ENCODE data around the gene PHYHD1. TPM values are rescaled to one million over a fixed set of nuclear protein-coding genes. Genes with fewer than 3 reads are reported as not detected.

Gene PHYHD1
- total and polyA plus RNA-seq, 2 of the 13 experiments (the other 11 are each of a cell fraction or from before 2014, with no cell fraction given), result 10.6 to 25.3 TPM

DNA sequence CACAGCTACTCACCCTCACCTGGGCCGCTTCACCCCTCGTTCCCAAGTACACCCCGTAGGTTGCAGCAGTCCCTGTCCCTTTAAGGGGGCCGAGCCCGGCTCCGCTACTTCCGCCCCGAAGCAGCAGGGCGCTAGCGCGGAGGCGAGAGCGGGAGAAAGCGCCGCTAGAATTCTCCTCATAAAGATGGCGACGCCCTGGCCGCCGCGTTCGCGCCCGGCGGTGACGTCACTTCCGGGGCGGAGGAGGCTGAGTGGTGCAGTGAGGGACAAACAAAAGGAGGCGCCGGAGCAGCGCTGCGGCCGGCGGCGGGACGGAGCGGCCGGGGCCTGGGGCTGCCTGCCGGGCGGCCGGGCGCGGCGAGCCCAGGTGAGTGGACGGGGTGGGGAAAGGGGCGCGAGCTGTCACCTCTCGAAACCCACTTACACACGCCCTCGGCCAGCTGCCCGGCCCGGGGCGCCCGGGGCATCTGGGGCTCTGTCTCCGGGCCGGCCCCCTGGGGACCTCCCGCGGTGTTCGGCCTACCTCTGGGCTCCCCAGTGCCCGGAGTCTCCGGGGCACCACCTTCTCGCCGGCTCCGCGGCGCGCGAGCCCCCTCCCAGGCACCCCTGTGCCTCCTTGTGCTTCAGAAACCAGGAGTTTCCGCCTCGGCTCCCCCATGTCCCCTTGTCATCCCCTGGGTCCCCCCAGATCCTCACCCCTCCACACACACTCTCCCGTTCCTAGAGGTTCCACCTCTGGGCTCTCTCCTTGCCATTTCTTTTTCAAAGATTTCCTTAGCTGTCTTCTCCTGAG lies 38.7 kb upstream of the PHYHD1 start, which contains the start of the genes KYAT1 and LRRC8A (continued):
- TF ChIP-seq, protein P1, sequence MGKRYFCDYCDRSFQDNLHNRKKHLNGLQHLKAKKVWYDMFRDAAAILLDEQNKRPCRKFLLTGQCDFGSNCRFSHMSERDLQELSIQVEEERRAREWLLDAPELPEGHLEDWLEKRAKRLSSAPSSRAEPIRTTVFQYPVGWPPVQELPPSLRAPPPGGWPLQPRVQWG (CRISPR knock-in tag; IDR thresholded peaks at IDR 0.05; ENCODE audit: borderline replicate concordance, low read depth), result no peak
- no peak for TF ChIP-seq ZNF562 (CRISPR knock-in tag; IDR thresholded peaks at IDR 0.05; ENCODE audit: borderline replicate concordance)
- TF ChIP-seq NR2F1 (CRISPR knock-in tag; IDR thresholded peaks at IDR 0.05), result no peak
- TF ChIP-seq, protein P2, sequence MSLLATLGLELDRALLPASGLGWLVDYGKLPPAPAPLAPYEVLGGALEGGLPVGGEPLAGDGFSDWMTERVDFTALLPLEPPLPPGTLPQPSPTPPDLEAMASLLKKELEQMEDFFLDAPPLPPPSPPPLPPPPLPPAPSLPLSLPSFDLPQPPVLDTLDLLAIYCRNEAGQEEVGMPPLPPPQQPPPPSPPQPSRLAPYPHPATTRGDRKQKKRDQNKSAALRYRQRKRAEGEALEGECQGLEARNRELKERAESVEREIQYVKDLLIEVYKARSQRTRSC (CRISPR knock-in tag; IDR thresholded peaks at IDR 0.05; ENCODE audit: low read depth), result no peak
- TF ChIP-seq KLF6 (CRISPR knock-in tag; IDR thresholded peaks at IDR 0.05), result peak; percentile 79
- TF ChIP-seq HIVEP1 (CRISPR knock-in tag; IDR thresholded peaks at IDR 0.05), result 0 out of 2 replicates have a peak, but pooled peaks have one; percentile 13
- TF ChIP-seq, protein P3, sequence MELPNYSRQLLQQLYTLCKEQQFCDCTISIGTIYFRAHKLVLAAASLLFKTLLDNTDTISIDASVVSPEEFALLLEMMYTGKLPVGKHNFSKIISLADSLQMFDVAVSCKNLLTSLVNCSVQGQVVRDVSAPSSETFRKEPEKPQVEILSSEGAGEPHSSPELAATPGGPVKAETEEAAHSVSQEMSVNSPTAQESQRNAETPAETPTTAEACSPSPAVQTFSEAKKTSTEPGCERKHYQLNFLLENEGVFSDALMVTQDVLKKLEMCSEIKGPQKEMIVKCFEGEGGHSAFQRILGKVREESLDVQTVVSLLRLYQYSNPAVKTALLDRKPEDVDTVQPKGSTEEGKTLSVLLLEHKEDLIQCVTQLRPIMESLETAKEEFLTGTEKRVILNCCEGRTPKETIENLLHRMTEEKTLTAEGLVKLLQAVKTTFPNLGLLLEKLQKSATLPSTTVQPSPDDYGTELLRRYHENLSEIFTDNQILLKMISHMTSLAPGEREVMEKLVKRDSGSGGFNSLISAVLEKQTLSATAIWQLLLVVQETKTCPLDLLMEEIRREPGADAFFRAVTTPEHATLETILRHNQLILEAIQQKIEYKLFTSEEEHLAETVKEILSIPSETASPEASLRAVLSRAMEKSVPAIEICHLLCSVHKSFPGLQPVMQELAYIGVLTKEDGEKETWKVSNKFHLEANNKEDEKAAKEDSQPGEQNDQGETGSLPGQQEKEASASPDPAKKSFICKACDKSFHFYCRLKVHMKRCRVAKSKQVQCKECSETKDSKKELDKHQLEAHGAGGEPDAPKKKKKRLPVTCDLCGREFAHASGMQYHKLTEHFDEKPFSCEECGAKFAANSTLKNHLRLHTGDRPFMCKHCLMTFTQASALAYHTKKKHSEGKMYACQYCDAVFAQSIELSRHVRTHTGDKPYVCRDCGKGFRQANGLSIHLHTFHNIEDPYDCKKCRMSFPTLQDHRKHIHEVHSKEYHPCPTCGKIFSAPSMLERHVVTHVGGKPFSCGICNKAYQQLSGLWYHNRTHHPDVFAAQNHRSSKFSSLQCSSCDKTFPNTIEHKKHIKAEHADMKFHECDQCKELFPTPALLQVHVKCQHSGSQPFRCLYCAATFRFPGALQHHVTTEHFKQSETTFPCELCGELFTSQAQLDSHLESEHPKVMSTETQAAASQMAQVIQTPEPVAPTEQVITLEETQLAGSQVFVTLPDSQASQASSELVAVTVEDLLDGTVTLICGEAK (IDR thresholded peaks at IDR 0.05), result peak; percentile 37
- TF ChIP-seq, protein P3 (CRISPR knock-in tag; IDR thresholded peaks at IDR 0.05), result no peak
- no peak for TF ChIP-seq ZNF841 (CRISPR knock-in tag; IDR thresholded peaks at IDR 0.05; ENCODE audit: borderline replicate concordance)
- TF ChIP-seq TCF7 (IDR thresholded peaks at IDR 0.05; ENCODE audit: low read depth), result no peak
- TF ChIP-seq ZNF260 (CRISPR knock-in tag; IDR thresholded peaks at IDR 0.05; ENCODE audit: borderline replicate concordance, low read depth), result no peak
- TF ChIP-seq, protein P4, sequence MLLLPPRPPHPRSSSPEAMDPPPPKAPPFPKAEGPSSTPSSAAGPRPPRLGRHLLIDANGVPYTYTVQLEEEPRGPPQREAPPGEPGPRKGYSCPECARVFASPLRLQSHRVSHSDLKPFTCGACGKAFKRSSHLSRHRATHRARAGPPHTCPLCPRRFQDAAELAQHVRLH (CRISPR knock-in tag; IDR thresholded peaks at IDR 0.05; ENCODE audit: borderline replicate concordance, low read depth), result peak; percentile 71; the same call in 1 of the 2 replicates
- TF ChIP-seq, protein P5, sequence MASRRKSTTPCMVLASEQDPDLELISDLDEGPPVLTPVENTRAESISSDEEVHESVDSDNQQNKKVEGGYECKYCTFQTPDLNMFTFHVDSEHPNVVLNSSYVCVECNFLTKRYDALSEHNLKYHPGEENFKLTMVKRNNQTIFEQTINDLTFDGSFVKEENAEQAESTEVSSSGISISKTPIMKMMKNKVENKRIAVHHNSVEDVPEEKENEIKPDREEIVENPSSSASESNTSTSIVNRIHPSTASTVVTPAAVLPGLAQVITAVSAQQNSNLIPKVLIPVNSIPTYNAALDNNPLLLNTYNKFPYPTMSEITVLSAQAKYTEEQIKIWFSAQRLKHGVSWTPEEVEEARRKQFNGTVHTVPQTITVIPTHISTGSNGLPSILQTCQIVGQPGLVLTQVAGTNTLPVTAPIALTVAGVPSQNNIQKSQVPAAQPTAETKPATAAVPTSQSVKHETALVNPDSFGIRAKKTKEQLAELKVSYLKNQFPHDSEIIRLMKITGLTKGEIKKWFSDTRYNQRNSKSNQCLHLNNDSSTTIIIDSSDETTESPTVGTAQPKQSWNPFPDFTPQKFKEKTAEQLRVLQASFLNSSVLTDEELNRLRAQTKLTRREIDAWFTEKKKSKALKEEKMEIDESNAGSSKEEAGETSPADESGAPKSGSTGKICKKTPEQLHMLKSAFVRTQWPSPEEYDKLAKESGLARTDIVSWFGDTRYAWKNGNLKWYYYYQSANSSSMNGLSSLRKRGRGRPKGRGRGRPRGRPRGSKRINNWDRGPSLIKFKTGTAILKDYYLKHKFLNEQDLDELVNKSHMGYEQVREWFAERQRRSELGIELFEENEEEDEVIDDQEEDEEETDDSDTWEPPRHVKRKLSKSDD (CRISPR knock-in tag; IDR thresholded peaks at IDR 0.05; ENCODE audit: low read depth), result peak; percentile 73; the same call in 1 of the 2 replicates
- TF ChIP-seq ZNF3 (CRISPR knock-in tag; IDR thresholded peaks at IDR 0.05), result no peak
- TF ChIP-seq POLR2G (IDR thresholded peaks at IDR 0.05; ENCODE audit: low read depth, low read length), result peak; percentile 62; the same call in 1 of the 2 replicates
